NCI-H2171 treated with DMSO at 0.1 percent for 48 hours (cell line): ENCODE measurements around the gene PLIN1.
A peak's percentile ranks its signal among the peaks of the same experiment; 100 is the strongest.
"Not testable (repeated sequence)": the region's sequence is repeated elsewhere in the genome, so short reads cannot be mapped to it uniquely, and the experiment has no call there.

Experiments
- DNase-seq: peaks from one replicate; lab custom pipeline; 2025; lab: John Stamatoyannopoulos, UW

The PLIN1 gene

GRCh38 chr15:89679212-89679611, at the start of gene PLIN1:
PLIN1 (minus strand) TSS chr15:89679367; CDS start chr15:89677489, 1,878 bp downstream.
- DNase-seq = no peak

DNA sequence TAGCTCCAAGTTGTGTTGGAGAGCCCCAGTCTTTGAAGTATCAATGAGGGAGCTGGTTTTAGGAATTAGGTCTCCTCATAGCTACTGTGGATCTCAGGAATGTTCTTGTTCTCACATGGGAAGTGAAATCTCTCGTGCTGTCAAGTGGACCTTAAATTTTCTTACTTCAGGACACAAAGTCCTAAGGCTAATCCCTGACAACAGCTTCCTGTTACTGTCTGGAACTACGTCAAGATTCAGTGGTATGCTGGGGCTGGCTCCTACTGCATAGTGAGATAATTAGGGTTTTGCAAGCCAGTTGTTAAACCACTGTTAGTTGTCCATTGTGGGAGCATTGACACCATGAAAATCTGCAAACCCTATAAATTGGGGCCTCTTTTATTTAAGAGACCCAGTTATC, 49.1 kb upstream of the PLIN1 start:
- DNase-seq = no peak

- DNase-seq = no peak
Observed at GRCh38 chr15:89725064-89725463, 45.9 kb upstream of the PLIN1 start.

DNA sequence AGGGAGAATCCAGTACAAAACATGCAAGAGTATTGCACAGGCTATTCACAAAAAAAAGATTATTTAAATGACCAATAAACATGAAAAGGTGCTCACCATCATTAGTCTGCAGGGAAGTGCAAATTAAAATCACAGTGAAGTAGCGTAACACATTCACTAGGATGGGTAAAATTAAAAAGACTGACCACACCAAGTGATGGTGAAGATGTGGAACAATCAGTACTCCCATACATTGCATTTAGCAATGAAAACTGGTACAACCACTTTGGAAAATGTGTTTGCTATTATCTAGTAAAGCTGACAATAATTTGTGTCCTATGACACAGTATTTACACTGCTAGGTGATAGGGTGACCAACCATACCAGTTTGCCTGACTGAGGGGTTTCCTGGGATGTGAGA, 45.5 kb upstream of the PLIN1 start:
- DNase-seq = no peak

DNA sequence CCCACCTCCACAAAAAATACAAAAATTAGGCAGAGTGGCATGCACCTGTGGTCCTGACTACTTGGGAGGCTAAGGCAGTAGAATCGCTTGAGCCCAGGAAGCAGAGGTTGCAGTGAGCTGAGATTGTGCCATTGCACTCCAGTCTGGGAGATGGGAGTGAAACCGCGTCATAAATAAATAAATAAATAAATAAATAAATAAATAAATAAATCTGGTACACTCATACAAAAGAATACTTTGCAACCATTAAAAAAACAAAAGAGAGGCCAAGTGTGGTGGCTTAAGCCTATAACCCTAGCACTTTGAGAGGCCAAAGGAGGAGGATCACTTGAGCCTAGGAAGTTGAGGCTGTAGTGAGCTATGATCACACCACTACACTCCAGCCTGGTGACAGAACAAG, 43.9 kb upstream of the PLIN1 start:
- DNase-seq = no peak

DNA sequence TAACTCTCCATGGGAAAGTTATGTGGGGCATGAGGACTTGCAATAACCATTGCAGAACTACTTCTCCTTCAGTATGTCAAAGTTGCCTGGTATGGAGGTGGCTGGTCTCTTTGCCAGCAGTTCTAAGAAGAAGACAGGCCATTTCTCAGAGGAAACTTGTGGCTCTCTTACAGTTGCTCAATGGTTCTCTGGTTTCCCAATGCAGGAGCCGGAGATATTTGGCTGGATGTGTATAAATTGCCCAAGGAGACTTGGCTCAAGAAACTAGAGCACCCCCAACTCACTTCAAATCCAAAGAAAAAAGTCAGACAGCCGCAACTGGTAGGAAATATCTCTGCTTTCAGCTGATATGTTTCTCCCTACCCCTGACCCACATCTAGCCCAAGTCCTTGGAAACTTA, 35.6 kb upstream of the PLIN1 start:
- DNase-seq = no peak

GRCh38 chr15:89707577-89707976, 28.4 kb upstream of the PLIN1 start:
- DNase-seq = no peak

GRCh38 chr15:89704411-89704810, 25.2 kb upstream of the PLIN1 start:
- DNase-seq = no peak

- DNase-seq = no peak
Observed at GRCh38 chr15:89695198-89695597, 16.0 kb upstream of the PLIN1 start.

DNA sequence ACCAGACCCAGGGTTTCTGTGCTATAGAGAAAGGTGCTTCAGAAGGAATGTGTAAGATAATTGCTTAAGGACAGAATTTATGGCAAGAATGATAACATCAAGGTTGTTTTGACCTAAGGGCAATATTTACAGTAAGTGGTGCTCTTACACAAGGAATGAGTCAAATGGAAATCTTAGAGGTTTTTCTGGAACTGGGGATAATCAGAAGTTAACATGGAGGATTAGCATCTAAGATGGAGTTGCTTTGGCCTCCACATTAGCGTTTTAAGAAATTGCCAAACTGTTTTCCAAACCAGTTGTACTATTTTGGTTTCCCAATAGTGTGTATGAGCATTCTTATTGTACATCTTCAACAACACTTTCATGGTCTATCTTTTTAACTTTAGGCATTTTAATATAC, 14.5 kb upstream of the PLIN1 start:
- no peak for DNase-seq

- DNase-seq = no peak
Observed at GRCh38 chr15:89693091-89693490, 13.9 kb upstream of the PLIN1 start.

DNA sequence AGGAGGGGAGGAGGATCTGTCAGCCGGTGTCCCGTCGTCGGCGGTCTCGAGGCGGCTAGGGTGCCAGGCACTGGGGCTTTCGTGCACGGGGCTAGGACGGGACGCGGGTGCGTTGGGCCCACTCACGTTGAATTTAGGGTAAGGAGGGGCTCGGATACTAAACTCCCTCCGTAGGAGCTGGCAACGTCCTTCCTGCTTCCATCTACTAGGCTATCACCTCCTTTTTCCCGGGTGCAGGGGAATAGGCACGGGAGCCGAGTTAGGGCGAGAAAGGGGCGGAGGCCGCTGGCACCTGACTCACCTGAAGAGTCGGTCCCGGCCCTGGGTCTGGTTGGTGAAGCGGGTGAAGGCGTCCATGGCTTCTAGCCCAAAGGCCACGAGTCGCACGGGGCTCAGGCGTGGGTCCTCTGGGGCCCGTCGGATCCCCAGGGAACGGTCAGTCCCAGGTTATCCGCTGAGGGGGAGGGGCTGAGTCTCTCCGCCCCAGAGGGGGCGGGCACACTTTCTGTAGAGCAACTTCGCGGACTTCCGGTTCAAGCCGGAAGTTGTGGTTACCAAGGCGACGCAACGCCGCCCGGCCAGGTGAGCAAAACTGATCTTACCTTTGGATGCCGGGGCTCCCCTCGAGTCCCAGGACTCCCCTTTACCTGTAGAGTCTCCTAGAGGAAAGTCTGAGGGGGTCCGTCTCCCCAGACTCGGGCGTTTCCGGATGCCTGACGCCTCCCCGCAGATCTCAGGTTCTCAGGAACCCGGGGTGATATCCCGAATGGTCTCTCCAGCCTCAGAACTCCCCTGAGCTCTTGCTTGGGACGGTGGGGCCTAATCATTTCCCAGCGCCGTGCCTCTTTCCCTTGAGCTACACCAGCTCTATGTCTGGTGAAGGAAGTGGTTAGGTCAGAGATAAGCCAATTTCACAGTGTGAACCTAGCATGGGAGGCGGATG, 11.4 kb upstream of the PLIN1 start, which contains the start of the genes PEX11A and WDR93:
Gene PEX11A (minus strand): TSS at position 479 of the 943 bp plus-strand sequence. CDS start 122 bp downstream, at position 357.
Gene WDR93 (plus strand): TSS at position 536 of the 943 bp plus-strand sequence. CDS start 10,936 bp downstream, outside the sequence.
- peak; percentile 79 for DNase-seq

- not testable (repeated sequence) for DNase-seq
Observed at GRCh38 chr15:89689930-89690275, 10.7 kb upstream of the PLIN1 start.

DNA sequence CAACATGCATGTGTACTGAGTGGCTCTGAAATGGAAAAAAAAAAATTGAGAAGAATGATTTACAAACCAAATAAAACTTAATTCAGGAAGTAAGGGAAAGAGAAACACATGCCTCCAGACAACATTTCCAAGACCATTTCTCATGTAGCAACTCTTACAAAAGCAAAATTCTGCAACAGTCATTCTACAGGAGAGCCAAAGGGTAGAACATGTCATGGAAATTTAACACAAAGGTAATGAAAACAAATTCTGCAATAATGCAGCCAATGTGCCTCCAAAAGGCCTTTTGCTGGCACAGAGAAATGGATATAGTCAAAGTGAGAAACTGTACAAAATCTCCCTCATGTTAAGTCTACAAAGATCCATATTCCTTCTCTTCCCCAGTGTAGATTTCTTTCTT, 7.4 kb upstream of the PLIN1 start:
- DNase-seq = no peak

- DNase-seq = no peak
Observed at GRCh38 chr15:89685995-89686394, 6.8 kb upstream of the PLIN1 start.

GRCh38 chr15:89681146-89681545, 2.0 kb upstream of the PLIN1 start:
- no peak for DNase-seq

DNA sequence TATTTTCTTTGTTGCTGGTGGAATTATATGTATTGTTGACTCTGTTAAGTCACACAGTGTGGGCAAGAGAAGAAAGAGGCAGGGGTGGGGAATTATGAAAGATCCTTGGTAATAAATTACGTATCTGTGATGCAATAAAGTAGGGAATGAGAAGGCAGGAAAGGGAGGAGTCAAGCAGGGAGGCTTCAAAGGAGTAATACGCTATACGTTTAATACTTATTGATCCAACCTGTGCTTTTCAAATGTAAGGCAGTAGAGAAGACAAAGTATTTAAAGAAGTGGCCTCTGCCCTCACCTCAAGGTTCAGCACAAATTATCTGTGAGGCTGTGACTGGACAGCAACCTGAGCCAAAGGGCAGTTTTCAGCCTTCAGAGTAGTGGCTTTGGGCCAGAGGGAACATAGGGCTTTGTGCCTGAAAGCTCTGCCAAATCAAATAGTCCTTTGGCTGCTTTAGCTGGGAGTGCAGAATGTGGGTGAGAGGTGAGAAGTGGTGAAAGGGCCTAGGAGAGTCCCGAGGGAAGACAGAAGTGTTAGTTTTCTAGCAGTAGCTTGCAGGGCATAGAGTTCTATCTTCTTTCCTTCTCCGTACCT, 1.2 kb upstream of the PLIN1 start:
- no peak for DNase-seq

DNA sequence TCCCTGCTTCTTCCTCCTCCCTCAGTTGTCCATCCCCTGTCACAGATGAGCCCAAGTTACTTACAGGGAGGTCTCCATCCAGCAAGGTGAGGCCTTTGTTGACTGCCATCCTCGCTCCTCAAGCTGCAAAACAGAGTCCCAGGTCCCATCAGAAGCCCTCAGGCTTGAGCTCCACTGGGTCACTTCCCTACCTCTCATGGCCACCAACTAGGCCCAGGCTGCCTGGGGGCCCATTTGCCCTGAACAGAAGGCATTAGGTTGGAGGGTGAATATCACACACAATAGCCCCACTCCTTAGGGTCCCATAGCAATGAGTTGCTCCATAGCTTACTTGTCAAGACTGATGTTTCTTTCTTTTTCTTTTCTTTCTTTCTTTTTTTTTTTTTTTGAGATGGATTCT, 1.8 kb downstream of the PLIN1 start:
- DNase-seq = no peak

GRCh38 chr15:89675606-89676005, 3.6 kb downstream of the PLIN1 start:
- no peak for DNase-seq

DNA sequence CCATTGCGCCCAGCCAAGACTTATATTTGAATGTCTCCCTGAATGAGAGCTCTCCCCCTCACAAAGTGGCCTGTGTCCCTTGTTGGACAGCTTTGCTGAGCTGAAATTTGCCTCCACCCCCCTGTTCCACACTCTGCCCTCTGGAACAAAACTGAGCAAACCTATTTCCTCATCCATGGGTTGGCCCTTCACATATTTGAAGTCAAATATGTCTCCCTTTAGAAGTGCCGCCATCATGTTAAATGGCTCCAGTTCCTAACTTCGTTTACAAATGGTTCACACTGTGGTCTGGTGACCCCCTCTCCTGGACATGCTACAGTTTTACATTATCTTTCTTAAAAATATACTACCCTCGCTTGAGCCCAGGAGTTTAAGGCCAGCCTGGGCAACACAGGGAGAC, 4.6 kb downstream of the PLIN1 start:
- no peak for DNase-seq

- DNase-seq = no peak
Observed at GRCh38 chr15:89673165-89673512, 6.0 kb downstream of the PLIN1 start.

GRCh38 chr15:89672221-89673164, 6.7 kb downstream of the PLIN1 start:
- no peak for DNase-seq
